Sigmoid colon (tissue), 4 donors: ENCODE measurements around the gene SLC25A24.
"Not testable (repeated sequence)": the region's sequence is repeated elsewhere in the genome, so short reads cannot be mapped to it uniquely, and the experiment has no call there.

ENCODE experiments used
- EP300 ChIP-seq, 4 donors: sonication (generic); formaldehyde crosslinking; IDR thresholded peaks; one replicate each; pipeline ENCODE4 v1.6.1; 2017; ENCODE audit warnings: antibody characterized with exemption in 4 of 4
- POLR2A ChIP-seq, 2 donors: fragments of 450-650 bp; IDR thresholded peaks; one replicate each; pipeline ENCODE4 v1.6.1; 2016; ENCODE audit warnings: antibody characterized with exemption in 2 of 2, mild to moderate bottlenecking in 2 of 2, moderate library complexity in 2 of 2
- POLR2AphosphoS5 ChIP-seq, 4 donors: sonication (generic); formaldehyde crosslinking; IDR thresholded peaks; one replicate each; pipeline ENCODE4 v1.6.1; 2017; ENCODE audit warnings: antibody characterized with exemption in 4 of 4
- TF ChIP-seq, protein P1 (sequence below), 4 experiments: fragments of 450-650 bp in 3 of 4; fragments of 200-600 bp in 1 of 4; IDR thresholded peaks; one replicate each; pipeline ENCODE4 v1.5.1; 2016 to 2019; ENCODE audit warnings: antibody characterized with exemption in 4 of 4, mild to moderate bottlenecking in 3 of 4, moderate library complexity in 2 of 4

DNA sequence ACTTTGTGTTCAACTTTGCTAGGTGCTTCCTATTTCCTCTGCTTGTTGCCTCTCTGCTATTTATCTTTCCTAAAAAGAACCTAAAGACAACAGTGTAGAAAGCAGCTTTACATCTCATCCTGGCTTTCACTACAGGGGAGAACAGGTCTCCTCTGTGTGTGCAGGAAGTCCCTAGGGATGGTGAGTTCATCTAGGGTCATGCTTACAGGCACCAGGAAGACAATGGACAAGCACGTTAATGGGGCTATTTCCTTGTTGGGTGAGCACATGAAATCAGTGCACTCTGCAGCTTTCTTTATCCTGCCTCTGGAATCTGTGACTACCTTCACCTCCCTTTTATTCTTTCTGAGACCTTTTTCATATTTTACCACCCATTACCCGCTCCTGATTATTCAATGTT lies 39.3 kb upstream of the SLC25A24 start:
- TF ChIP-seq POLR2A, EP300, POLR2AphosphoS5 (IDR thresholded peaks at IDR 0.05): not testable (repeated sequence)
- TF ChIP-seq, protein P1, sequence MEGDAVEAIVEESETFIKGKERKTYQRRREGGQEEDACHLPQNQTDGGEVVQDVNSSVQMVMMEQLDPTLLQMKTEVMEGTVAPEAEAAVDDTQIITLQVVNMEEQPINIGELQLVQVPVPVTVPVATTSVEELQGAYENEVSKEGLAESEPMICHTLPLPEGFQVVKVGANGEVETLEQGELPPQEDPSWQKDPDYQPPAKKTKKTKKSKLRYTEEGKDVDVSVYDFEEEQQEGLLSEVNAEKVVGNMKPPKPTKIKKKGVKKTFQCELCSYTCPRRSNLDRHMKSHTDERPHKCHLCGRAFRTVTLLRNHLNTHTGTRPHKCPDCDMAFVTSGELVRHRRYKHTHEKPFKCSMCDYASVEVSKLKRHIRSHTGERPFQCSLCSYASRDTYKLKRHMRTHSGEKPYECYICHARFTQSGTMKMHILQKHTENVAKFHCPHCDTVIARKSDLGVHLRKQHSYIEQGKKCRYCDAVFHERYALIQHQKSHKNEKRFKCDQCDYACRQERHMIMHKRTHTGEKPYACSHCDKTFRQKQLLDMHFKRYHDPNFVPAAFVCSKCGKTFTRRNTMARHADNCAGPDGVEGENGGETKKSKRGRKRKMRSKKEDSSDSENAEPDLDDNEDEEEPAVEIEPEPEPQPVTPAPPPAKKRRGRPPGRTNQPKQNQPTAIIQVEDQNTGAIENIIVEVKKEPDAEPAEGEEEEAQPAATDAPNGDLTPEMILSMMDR (IDR thresholded peaks at IDR 0.05): not testable (repeated sequence)
